Measurements from ENCODE around the gene SFXN1. TPM values are rescaled to one million over a fixed set of nuclear protein-coding genes. Genes with fewer than 3 reads are reported as not detected.
A peak's percentile ranks its signal among the peaks of the same experiment; 100 is the strongest.

The SFXN1 gene
- total RNA-seq, 2 donors from 2014 or later, result 59.4 to 88.3 TPM

DNA sequence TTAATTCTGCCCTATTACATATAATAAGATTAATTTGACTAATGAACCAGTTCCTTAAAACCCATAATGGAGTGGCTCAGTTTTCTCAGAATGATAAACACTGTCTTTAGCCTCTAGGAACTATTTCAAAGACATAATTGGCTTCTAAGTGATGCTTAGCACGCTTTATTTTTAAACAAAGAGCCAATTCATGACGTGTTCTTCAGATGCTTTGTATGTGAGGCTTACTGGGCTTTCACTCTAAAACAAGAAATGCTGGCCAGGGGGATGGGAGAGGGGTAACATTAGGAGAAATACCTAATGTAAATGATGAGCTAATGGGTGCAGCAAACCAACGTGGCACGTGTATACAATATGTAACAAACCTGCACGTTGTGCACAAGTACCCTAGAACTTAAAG lies 7.6 kb upstream of the SFXN1 start:
- H3K9me3 ChIP-seq (ENCODE audit: control insufficient read depth, low read length, poor library complexity, severe bottlenecking), result no peaks in the 10 kb centered on the region
- Mint-ChIP-seq H3K4me1 (peaks cover 2% of the 10 kb centered on the region), H3K27me3 (peaks cover 43% of the 10 kb centered on the region), H3K36me3 (ENCODE audit: low read depth) (peaks cover 4% of the 10 kb centered on the region), H3K4me3 (no peak overlapping the region), H3K27ac (no peak overlapping the region)
- ATAC-seq, result no peak
- no peak for DNase-seq

DNA sequence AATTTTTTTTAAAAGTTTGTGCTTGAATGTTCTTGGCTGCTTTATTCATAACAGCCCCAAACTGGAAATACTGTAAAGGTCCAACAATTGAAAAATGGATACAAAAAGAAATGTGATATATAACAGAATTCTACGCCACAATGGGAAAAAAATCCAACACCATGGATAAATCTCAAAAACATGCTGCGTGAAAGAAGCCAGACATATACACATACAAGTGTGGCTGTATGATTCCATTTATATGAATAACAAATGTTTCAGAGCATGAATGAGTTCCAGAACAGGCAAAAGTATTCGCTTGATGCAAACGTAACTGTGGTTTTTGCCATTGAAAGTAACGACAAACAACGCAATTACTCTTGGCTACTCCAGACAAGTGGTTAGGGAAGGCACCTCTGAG lies 7.2 kb upstream of the SFXN1 start:
- no peak for ATAC-seq
- H3K36me3 Mint-ChIP-seq (ENCODE audit: low read depth), result peaks cover 4% of the 10 kb centered on the region

DNA sequence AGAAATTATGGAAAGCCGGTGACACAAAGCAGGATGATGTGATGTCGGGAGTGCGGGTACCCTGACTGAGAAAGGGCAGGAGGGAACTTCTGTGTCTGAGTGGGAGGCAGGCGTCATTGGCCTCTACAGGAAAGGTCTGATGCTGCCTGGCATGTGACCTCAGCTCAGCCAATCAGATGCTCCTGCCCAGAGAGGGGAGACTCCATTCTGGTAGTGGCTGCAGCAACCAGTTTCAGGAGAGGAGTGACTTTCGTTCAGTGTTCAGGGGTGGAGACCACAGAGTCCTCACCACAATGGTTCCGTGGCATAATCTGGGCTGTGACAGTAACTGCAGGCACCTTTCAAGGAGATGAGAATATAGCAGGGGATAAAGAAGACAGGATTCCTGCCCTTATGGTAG lies 6.7 kb upstream of the SFXN1 start:
- H3K9me3 ChIP-seq (ENCODE audit: control insufficient read depth, low read length, poor library complexity, severe bottlenecking), result no peaks in the 10 kb centered on the region
- Mint-ChIP-seq H3K27me3 (peaks cover 37% of the 10 kb centered on the region), H3K4me1 (peaks cover 2% of the 10 kb centered on the region), H3K27ac (no peak overlapping the region), H3K4me3 (no peak overlapping the region), H3K36me3 (ENCODE audit: low read depth) (peaks cover 4% of the 10 kb centered on the region)
- DNase-seq (no peak), ATAC-seq (peak; percentile 47)

More for the DNA sequence above, 7.2 kb upstream of the SFXN1 start:
- DNase-seq, result no peak
- Mint-ChIP-seq H3K4me1 (peaks cover 2% of the 10 kb centered on the region), H3K27me3 (peaks cover 41% of the 10 kb centered on the region), H3K4me3 (no peak overlapping the region), H3K27ac (no peak overlapping the region)
- H3K9me3 ChIP-seq (ENCODE audit: control insufficient read depth, low read length, poor library complexity, severe bottlenecking), result no peaks in the 10 kb centered on the region

DNA sequence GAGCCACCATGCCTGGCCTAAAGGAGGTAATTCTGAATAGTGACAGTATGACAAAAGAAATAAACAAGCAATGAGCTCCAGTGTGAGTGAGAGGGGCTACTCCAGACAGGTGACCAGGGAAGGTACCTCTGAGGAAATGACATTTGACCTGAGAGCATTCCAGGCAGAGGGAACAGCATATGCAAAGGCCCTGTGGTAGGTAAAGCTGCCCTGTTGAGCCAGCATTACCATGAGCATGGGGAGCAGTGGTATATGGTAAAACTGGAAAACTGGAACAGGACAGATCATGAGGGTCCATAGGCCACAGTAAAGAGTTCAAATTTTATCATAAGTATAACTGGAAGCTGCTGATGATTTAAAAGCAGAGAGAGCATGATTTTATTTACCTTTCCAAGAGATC lies 6.0 kb upstream of the SFXN1 start:
- ATAC-seq, result no peak
- peak overlapping the region; percentile 59 for H3K27ac Mint-ChIP-seq

DNA sequence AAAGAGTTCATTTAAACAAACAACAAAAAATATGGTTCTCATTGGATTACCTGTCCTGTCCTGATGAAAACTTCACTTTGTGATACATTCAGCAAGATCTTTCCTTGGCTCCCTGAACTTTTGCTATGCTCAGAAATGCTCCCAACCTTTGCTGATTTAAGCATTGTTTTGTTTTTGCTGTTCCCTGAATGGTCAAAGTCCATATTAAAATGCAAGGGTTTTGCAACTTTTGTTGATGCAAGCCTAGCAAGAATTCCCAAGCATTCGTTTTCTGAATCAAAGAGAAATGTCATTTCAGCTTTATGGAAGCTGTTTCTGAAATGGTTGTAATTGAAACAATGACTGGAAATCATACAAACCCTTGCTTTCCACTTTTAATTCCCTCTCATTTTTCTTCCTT lies 3.1 kb upstream of the SFXN1 start:
- DNase-seq, result no peak
- Mint-ChIP-seq H3K4me1 (peaks cover 22% of the 10 kb centered on the region), H3K27me3 (peaks cover 24% of the 10 kb centered on the region), H3K27ac (no peak overlapping the region), H3K4me3 (no peak overlapping the region), H3K36me3 (ENCODE audit: low read depth) (peaks cover 6% of the 10 kb centered on the region)
- H3K9me3 ChIP-seq (ENCODE audit: control insufficient read depth, low read length, poor library complexity, severe bottlenecking), result no peaks in the 10 kb centered on the region
- ATAC-seq, result no peak

More for the DNA sequence above, 6.0 kb upstream of the SFXN1 start:
- Mint-ChIP-seq H3K4me1 (peaks cover 2% of the 10 kb centered on the region), H3K27me3 (peaks cover 37% of the 10 kb centered on the region), H3K36me3 (ENCODE audit: low read depth) (peaks cover 4% of the 10 kb centered on the region), H3K4me3 (no peak overlapping the region)
- no peaks in the 10 kb centered on the region for H3K9me3 ChIP-seq (ENCODE audit: control insufficient read depth, low read length, poor library complexity, severe bottlenecking)
- DNase-seq, result no peak

DNA sequence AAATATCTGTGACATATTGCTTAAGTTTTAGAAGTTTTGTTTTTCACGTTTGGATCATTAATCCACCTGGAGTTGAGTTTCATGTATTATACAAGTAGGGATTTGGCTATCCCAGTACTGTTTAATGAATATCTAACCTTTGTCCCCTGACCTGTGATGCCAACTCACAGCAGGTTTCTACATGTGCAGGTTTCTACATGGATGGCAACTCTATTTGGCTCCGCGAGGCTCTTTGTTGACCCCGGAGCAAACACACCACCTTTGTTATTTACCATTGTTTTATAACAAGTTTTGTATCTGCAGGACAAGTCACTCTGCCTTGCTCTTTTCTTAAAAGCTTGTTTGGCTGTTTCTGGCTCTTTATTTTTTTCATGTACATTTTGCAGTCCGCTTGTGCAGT lies 920 bp upstream of the SFXN1 start:
- peaks cover 14% of the 10 kb centered on the region for H3K27me3 Mint-ChIP-seq
- H3K4me3 Mint-ChIP-seq, result peak overlapping the region; percentile 95
- H3K27ac Mint-ChIP-seq, result peak overlapping the region; percentile 81
- H3K4me1 Mint-ChIP-seq, result peaks cover 32% of the 10 kb centered on the region
- DNase-seq, result no peak
- H3K9me3 ChIP-seq (ENCODE audit: control insufficient read depth, low read length, poor library complexity, severe bottlenecking), result no peaks in the 10 kb centered on the region
- ATAC-seq, result no peak
- H3K36me3 Mint-ChIP-seq (ENCODE audit: low read depth), result peaks cover 6% of the 10 kb centered on the region

DNA sequence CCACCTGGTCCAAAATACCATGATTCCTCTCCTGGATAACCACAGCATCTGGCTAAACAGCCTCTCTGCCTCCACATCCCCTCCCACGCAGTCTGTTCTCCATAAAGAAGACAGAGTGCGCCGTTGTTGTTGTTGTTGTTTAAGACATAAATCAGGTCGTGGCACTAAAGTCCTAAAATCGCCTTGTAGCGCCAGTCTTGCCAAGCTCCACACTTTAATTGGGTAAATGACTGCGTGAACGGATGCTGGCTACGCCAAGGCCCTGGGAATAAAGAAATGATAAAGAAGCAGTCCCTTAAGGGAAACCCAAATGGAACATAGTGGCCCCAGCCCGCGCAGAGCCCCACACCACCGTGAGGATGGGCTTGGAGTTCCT lies 364 bp upstream of the SFXN1 start:
- H3K4me1 Mint-ChIP-seq, result peaks cover 35% of the 10 kb centered on the region
- H3K36me3 Mint-ChIP-seq (ENCODE audit: low read depth), result peaks cover 6% of the 10 kb centered on the region
- peak overlapping the region; percentile 95 for H3K4me3 Mint-ChIP-seq
- DNase-seq, result no peak
- no peaks in the 10 kb centered on the region for H3K9me3 ChIP-seq (ENCODE audit: control insufficient read depth, low read length, poor library complexity, severe bottlenecking)
- peak overlapping the region; percentile 81 for H3K27ac Mint-ChIP-seq
- no peak for ATAC-seq
- H3K27me3 Mint-ChIP-seq, result peaks cover 9% of the 10 kb centered on the region

DNA sequence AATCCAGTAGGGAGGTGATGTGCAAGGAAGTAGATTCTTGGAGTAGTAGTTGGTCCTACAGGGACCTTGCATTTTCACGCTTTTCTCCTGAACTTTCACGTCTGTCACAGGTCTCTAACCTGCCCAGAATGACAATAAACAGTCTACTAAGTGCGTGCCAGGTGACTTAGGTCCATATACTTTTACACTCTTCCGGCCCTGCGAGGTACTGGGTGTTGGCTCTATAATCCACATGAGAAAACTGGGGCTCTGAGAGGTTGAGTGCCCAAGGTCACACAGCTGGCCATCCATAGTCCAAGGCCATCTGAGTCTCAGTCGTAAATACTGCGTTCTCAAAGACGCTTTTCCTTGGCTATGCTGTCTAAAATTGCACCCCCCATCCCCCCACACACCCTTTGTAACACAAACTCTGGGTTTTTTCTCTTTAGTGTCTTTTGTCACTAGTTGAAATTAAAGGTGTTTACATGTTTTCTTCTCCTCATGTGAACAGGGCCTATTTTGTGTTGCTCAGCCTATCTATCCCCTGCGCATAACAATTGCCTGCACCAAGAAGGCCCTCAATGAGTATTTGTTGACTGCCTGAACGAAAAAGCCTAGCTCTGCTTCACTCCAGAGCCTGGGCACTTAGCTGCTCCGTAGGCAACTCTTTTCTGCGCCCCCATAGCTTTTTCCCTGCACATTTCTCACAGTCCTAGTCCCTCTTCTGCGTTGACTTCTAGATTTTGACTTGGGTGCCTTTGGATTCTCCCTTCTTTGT lies 943 bp downstream of the SFXN1 start:
- Mint-ChIP-seq H3K36me3 (ENCODE audit: low read depth) (peaks cover 6% of the 10 kb centered on the region), H3K4me1 (peaks cover 48% of the 10 kb centered on the region), H3K4me3 (peak overlapping the region; percentile 97), H3K27me3 (peaks cover 5% of the 10 kb centered on the region), H3K27ac (peak overlapping the region; percentile 97)
- peak; percentile 4 for ATAC-seq
- H3K9me3 ChIP-seq (ENCODE audit: control insufficient read depth, low read length, poor library complexity, severe bottlenecking), result no peaks in the 10 kb centered on the region
- no peak for DNase-seq

DNA sequence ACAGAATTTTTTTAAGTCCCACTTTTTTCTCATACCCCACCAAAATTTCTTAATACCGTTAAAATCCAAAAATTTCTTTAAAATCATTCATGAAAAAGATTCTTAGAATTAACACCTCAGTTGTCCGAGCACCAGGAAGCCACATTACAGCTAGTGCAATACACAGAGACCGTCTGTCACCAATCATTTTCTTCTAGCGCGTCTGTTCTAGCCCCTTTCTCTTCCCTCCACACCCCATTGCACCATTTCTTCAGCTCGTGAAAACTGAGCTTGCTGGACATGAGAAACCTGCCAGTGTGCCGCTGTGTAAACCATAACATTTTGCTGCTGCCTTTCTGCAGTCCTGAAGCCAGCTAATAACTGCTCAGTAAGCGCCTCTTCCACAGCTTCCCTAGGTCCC lies 5.0 kb downstream of the SFXN1 start:
- H3K36me3 Mint-ChIP-seq (ENCODE audit: low read depth), result peaks cover 10% of the 10 kb centered on the region
- no peaks in the 10 kb centered on the region for H3K27me3 Mint-ChIP-seq
- peaks cover 71% of the 10 kb centered on the region for H3K4me1 Mint-ChIP-seq
- peak overlapping the region; percentile 97 for H3K27ac Mint-ChIP-seq
- ATAC-seq (no peak), DNase-seq (no peak)
- H3K4me3 Mint-ChIP-seq, result peak overlapping the region; percentile 88
- H3K9me3 ChIP-seq (ENCODE audit: control insufficient read depth, low read length, poor library complexity, severe bottlenecking), result no peaks in the 10 kb centered on the region

DNA sequence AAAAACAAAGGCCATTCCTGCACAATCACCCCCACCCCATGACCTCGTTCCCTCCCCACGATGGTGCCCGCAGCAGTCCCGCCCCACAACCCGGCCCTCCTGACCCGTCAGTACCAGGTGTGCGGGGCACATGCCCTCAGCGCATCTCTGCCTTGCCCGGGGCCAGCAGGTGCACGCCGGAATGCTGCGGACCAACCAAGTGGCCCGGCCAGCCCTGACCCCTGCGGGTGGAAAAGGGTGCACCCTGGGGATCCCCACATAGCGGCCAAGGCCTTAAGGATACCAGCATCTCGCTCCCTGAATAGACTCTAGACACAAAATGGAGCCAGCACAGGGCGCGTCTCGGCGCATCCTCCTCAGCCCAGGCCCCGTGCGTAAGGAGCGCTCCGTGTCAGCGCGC lies 6.0 kb downstream of the SFXN1 start:
- H3K9me3 ChIP-seq (ENCODE audit: control insufficient read depth, low read length, poor library complexity, severe bottlenecking), result no peaks in the 10 kb centered on the region
- no peak for DNase-seq
- Mint-ChIP-seq H3K27me3 (no peaks in the 10 kb centered on the region), H3K27ac (peak overlapping the region; percentile 97), H3K4me1 (peaks cover 75% of the 10 kb centered on the region), H3K36me3 (ENCODE audit: low read depth) (peaks cover 11% of the 10 kb centered on the region), H3K4me3 (peak overlapping the region; percentile 61)
- ATAC-seq, result no peak

DNA sequence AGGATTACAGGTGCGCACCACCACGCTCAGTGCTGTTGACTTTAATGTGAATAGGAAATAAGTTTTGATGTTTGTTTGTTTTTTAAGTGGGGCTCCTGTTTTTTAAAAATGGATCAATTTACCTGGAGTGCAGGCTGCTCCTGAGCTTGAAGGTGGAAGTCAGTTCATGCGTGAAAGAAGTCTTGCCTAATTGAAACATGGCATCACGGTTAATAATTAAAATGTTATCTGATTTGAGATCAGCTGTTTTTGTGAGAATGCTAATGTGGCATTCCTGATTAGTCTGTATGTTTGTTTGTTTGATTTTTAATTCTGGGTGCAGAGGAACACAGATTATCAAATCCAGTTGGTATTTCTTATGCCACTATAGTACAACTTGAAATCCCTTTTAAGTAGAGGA lies 6.5 kb downstream of the SFXN1 start:
- DNase-seq (no peak), ATAC-seq (no peak)
- H3K27me3 Mint-ChIP-seq, result no peaks in the 10 kb centered on the region
- H3K4me3 Mint-ChIP-seq, result peak overlapping the region; percentile 50
- no peaks in the 10 kb centered on the region for H3K9me3 ChIP-seq (ENCODE audit: control insufficient read depth, low read length, poor library complexity, severe bottlenecking)
- H3K36me3 Mint-ChIP-seq (ENCODE audit: low read depth), result peaks cover 11% of the 10 kb centered on the region
- peaks cover 76% of the 10 kb centered on the region for H3K4me1 Mint-ChIP-seq
- H3K27ac Mint-ChIP-seq, result peak overlapping the region; percentile 97

DNA sequence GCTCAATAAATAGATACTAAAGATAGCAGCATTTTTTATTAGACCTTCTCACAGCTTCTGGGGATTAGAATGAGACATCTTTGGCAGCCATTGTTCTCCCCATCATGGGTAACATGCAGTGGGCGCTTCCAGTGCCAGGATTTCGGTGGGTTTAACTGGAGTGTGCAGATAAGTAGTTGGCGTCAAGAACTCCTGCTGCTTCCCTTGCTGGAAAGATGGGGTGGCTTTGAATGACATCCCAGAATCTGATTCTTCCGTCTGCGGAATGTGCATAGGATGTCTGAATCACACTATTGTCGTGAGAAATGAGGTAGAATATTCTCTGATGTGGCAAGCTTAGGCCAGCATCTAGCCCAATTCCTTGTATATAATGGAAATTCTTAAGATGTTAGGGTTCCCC lies 7.3 kb downstream of the SFXN1 start:
- H3K36me3 Mint-ChIP-seq (ENCODE audit: low read depth), result peaks cover 11% of the 10 kb centered on the region
- no peaks in the 10 kb centered on the region for H3K9me3 ChIP-seq (ENCODE audit: control insufficient read depth, low read length, poor library complexity, severe bottlenecking)
- H3K4me1 Mint-ChIP-seq, result peaks cover 74% of the 10 kb centered on the region
- ATAC-seq, result no peak
- no peak overlapping the region for H3K4me3 Mint-ChIP-seq
- DNase-seq, result no peak
- no peaks in the 10 kb centered on the region for H3K27me3 Mint-ChIP-seq
- H3K27ac Mint-ChIP-seq, result peak overlapping the region; percentile 97

DNA sequence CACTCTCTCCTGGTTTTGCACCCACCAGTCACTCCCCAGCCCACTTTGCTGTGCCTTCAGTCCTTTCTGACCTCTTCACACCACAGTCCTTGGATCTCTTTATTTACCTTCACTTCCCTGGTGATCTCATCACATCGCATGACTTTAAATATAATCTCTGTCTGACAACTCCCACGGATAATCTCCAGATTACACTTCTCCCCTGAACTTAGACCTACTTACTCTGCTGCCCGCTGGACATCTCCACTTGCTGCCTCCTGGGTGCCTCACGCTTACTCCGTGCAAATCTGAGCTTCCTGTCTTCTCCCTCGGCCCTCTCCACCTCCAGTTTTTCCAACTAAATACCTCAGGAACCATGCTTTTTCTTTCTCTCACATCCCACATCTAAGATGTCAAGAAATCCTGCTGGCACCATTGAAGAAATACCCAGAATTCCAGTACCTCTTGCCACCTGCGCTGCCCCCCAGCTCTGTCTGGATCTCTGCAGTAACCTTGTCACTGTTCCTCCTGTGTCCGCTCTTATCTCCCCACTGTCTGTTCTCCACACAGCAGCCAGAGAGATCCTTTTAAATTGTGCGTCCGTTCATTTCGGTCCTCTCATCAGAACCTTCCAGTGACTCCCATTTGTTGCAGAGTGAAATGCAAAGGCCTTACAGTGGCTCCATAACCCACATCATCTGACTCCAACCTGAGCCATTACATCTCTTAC lies 9.3 kb downstream of the SFXN1 start:
- no peak for ATAC-seq
- Mint-ChIP-seq H3K27me3 (no peaks in the 10 kb centered on the region), H3K4me1 (peaks cover 67% of the 10 kb centered on the region), H3K4me3 (no peak overlapping the region), H3K36me3 (ENCODE audit: low read depth) (peaks cover 15% of the 10 kb centered on the region), H3K27ac (peak overlapping the region; percentile 67)
- DNase-seq, result no peak
- no peaks in the 10 kb centered on the region for H3K9me3 ChIP-seq (ENCODE audit: control insufficient read depth, low read length, poor library complexity, severe bottlenecking)
